Measurements from ENCODE around the gene CAMK2B.

Gene CAMK2B

GRCh38 chr7:44348851-44349781, 23.7 kb upstream of the CAMK2B start:
- DNase-seq, result no peak
- Histone ChIP-seq H3K27me3 (replicated peaks; ENCODE audit: control insufficient read depth, insufficient read depth, low read length, poor library complexity, severe bottlenecking) (no peaks in the 10 kb centered on the region), H3K27ac (ENCODE audit: insufficient read depth, low read length, poor library complexity, severe bottlenecking) (no peak overlapping the region), H3K4me1 (ENCODE audit: control insufficient read depth, insufficient read depth, low read length, poor library complexity, severe bottlenecking) (no peaks in the 10 kb centered on the region), H3K9me3 (ENCODE audit: control insufficient read depth, low read length) (no peaks in the 10 kb centered on the region), H3K4me3 (ENCODE audit: insufficient read depth, low read depth, low read length, poor library complexity, severe bottlenecking) (no peak overlapping the region), H3K36me3 (ENCODE audit: control insufficient read depth, insufficient read depth, low read length) (no peaks in the 10 kb centered on the region)

GRCh38 chr7:44348300-44348699, 22.9 kb upstream of the CAMK2B start:
- no peak overlapping the region for H3K4me3 ChIP-seq (ENCODE audit: insufficient read depth, low read depth, low read length, poor library complexity, severe bottlenecking)
- H3K27ac ChIP-seq (ENCODE audit: insufficient read depth, low read length, poor library complexity, severe bottlenecking), result no peak overlapping the region
- DNase-seq, result no peak
- H3K4me1 ChIP-seq (ENCODE audit: control insufficient read depth, insufficient read depth, low read length, poor library complexity, severe bottlenecking), result no peaks in the 10 kb centered on the region
- H3K9me3 ChIP-seq (ENCODE audit: control insufficient read depth, low read length), result no peaks in the 10 kb centered on the region
- no peaks in the 10 kb centered on the region for H3K27me3 ChIP-seq (replicated peaks; ENCODE audit: control insufficient read depth, insufficient read depth, low read length, poor library complexity, severe bottlenecking)
- H3K36me3 ChIP-seq (ENCODE audit: control insufficient read depth, insufficient read depth, low read length), result no peaks in the 10 kb centered on the region

GRCh38 chr7:44347546-44348114, 22.2 kb upstream of the CAMK2B start:
- Histone ChIP-seq H3K27me3 (replicated peaks; ENCODE audit: control insufficient read depth, insufficient read depth, low read length, poor library complexity, severe bottlenecking) (no peaks in the 10 kb centered on the region), H3K9me3 (ENCODE audit: control insufficient read depth, low read length) (no peaks in the 10 kb centered on the region), H3K4me1 (ENCODE audit: control insufficient read depth, insufficient read depth, low read length, poor library complexity, severe bottlenecking) (no peaks in the 10 kb centered on the region), H3K27ac (ENCODE audit: insufficient read depth, low read length, poor library complexity, severe bottlenecking) (no peak overlapping the region), H3K4me3 (ENCODE audit: insufficient read depth, low read depth, low read length, poor library complexity, severe bottlenecking) (no peak overlapping the region), H3K36me3 (ENCODE audit: control insufficient read depth, insufficient read depth, low read length) (no peaks in the 10 kb centered on the region)
- DNase-seq, result no peak

GRCh38 chr7:44346063-44346462, 20.7 kb upstream of the CAMK2B start:
- Histone ChIP-seq H3K4me3 (ENCODE audit: insufficient read depth, low read depth, low read length, poor library complexity, severe bottlenecking) (no peak overlapping the region), H3K27me3 (replicated peaks; ENCODE audit: control insufficient read depth, insufficient read depth, low read length, poor library complexity, severe bottlenecking) (no peaks in the 10 kb centered on the region), H3K36me3 (ENCODE audit: control insufficient read depth, insufficient read depth, low read length) (no peaks in the 10 kb centered on the region), H3K27ac (ENCODE audit: insufficient read depth, low read length, poor library complexity, severe bottlenecking) (no peak overlapping the region), H3K9me3 (ENCODE audit: control insufficient read depth, low read length) (no peaks in the 10 kb centered on the region), H3K4me1 (ENCODE audit: control insufficient read depth, insufficient read depth, low read length, poor library complexity, severe bottlenecking) (no peaks in the 10 kb centered on the region)
- DNase-seq, result no peak

- DNase-seq, result no peak
- H3K27me3 ChIP-seq (replicated peaks; ENCODE audit: control insufficient read depth, insufficient read depth, low read length, poor library complexity, severe bottlenecking), result no peaks in the 10 kb centered on the region
- no peak overlapping the region for H3K4me3 ChIP-seq (ENCODE audit: insufficient read depth, low read depth, low read length, poor library complexity, severe bottlenecking)
- H3K36me3 ChIP-seq (ENCODE audit: control insufficient read depth, insufficient read depth, low read length), result no peaks in the 10 kb centered on the region
- no peak overlapping the region for H3K27ac ChIP-seq (ENCODE audit: insufficient read depth, low read length, poor library complexity, severe bottlenecking)
- H3K4me1 ChIP-seq (ENCODE audit: control insufficient read depth, insufficient read depth, low read length, poor library complexity, severe bottlenecking), result no peaks in the 10 kb centered on the region
- no peaks in the 10 kb centered on the region for H3K9me3 ChIP-seq (ENCODE audit: control insufficient read depth, low read length)
These were observed 16.0 kb upstream of the CAMK2B start for GRCh38 chr7:44341401-44341800.

- no peak for DNase-seq
These were observed 13.2 kb upstream of the CAMK2B start for GRCh38 chr7:44338600-44338999.

GRCh38 chr7:44336491-44336890, 11.1 kb upstream of the CAMK2B start:
- Histone ChIP-seq H3K4me3 (ENCODE audit: insufficient read depth, low read depth, low read length, poor library complexity, severe bottlenecking) (no peak overlapping the region), H3K4me1 (ENCODE audit: control insufficient read depth, insufficient read depth, low read length, poor library complexity, severe bottlenecking) (no peaks in the 10 kb centered on the region), H3K9me3 (ENCODE audit: control insufficient read depth, low read length) (no peaks in the 10 kb centered on the region), H3K36me3 (ENCODE audit: control insufficient read depth, insufficient read depth, low read length) (no peaks in the 10 kb centered on the region), H3K27ac (ENCODE audit: insufficient read depth, low read length, poor library complexity, severe bottlenecking) (no peak overlapping the region), H3K27me3 (replicated peaks; ENCODE audit: control insufficient read depth, insufficient read depth, low read length, poor library complexity, severe bottlenecking) (no peaks in the 10 kb centered on the region)
- no peak for DNase-seq

More at GRCh38 chr7:44338600-44338999, 13.2 kb upstream of the CAMK2B start:
- no peaks in the 10 kb centered on the region for H3K27me3 ChIP-seq (replicated peaks; ENCODE audit: control insufficient read depth, insufficient read depth, low read length, poor library complexity, severe bottlenecking)
- H3K27ac ChIP-seq (ENCODE audit: insufficient read depth, low read length, poor library complexity, severe bottlenecking), result no peak overlapping the region
- no peaks in the 10 kb centered on the region for H3K4me1 ChIP-seq (ENCODE audit: control insufficient read depth, insufficient read depth, low read length, poor library complexity, severe bottlenecking)
- no peak overlapping the region for H3K4me3 ChIP-seq (ENCODE audit: insufficient read depth, low read depth, low read length, poor library complexity, severe bottlenecking)
- H3K9me3 ChIP-seq (ENCODE audit: control insufficient read depth, low read length), result no peaks in the 10 kb centered on the region
- no peaks in the 10 kb centered on the region for H3K36me3 ChIP-seq (ENCODE audit: control insufficient read depth, insufficient read depth, low read length)

GRCh38 chr7:44335184-44335583, 9.8 kb upstream of the CAMK2B start:
- Histone ChIP-seq H3K36me3 (ENCODE audit: control insufficient read depth, insufficient read depth, low read length) (no peaks in the 10 kb centered on the region), H3K9me3 (ENCODE audit: control insufficient read depth, low read length) (no peaks in the 10 kb centered on the region)

GRCh38 chr7:44334734-44335097, 9.3 kb upstream of the CAMK2B start:
- H3K27me3 ChIP-seq (replicated peaks; ENCODE audit: control insufficient read depth, insufficient read depth, low read length, poor library complexity, severe bottlenecking), result no peaks in the 10 kb centered on the region
- no peaks in the 10 kb centered on the region for H3K4me1 ChIP-seq (ENCODE audit: control insufficient read depth, insufficient read depth, low read length, poor library complexity, severe bottlenecking)
- H3K9me3 ChIP-seq (ENCODE audit: control insufficient read depth, low read length), result no peaks in the 10 kb centered on the region
- no peaks in the 10 kb centered on the region for H3K36me3 ChIP-seq (ENCODE audit: control insufficient read depth, insufficient read depth, low read length)
- H3K4me3 ChIP-seq (ENCODE audit: insufficient read depth, low read depth, low read length, poor library complexity, severe bottlenecking), result no peak overlapping the region
- DNase-seq, result no peak
- no peak overlapping the region for H3K27ac ChIP-seq (ENCODE audit: insufficient read depth, low read length, poor library complexity, severe bottlenecking)

More at GRCh38 chr7:44335184-44335583, 9.8 kb upstream of the CAMK2B start:
- DNase-seq, result no peak
- Histone ChIP-seq H3K27ac (ENCODE audit: insufficient read depth, low read length, poor library complexity, severe bottlenecking) (no peak overlapping the region), H3K27me3 (replicated peaks; ENCODE audit: control insufficient read depth, insufficient read depth, low read length, poor library complexity, severe bottlenecking) (no peaks in the 10 kb centered on the region), H3K4me3 (ENCODE audit: insufficient read depth, low read depth, low read length, poor library complexity, severe bottlenecking) (no peak overlapping the region), H3K4me1 (ENCODE audit: control insufficient read depth, insufficient read depth, low read length, poor library complexity, severe bottlenecking) (no peaks in the 10 kb centered on the region)

Measured in effector memory CD4-positive, alpha-beta T cell (primary cell).